Nephron (organoid): Measurements from ENCODE around the gene ABLIM1.

ENCODE experiments used
- H3K27ac Mint-ChIP-seq, 3 experiments: 2 replicates each; pipeline ENCODE4 v1.8.0; 2020; ENCODE audit warnings: mixed read lengths in 3 of 3, mild to moderate bottlenecking in 2 of 3, moderate library complexity in 1 of 3
- H3K27me3 Mint-ChIP-seq: 2 replicates; pipeline ENCODE4 v1.8.0; 2021; ENCODE audit warnings: low read depth, mild to moderate bottlenecking, moderate library complexity, mixed read lengths
- H3K36me3 Mint-ChIP-seq: 2 replicates; pipeline ENCODE4 v1.8.0; 2020; ENCODE audit warnings: low read depth, mixed read lengths
- H3K4me1 Mint-ChIP-seq: 2 replicates; pipeline ENCODE4 v1.8.0; 2020; ENCODE audit warnings: mixed read lengths
- H3K4me3 Mint-ChIP-seq, 3 experiments: 2 replicates each; pipeline ENCODE4 v1.8.0; 2020; ENCODE audit warnings: mild to moderate bottlenecking in 3 of 3, mixed read lengths in 3 of 3, moderate library complexity in 2 of 3
- H3K9me3 Mint-ChIP-seq: 2 replicates; pipeline ENCODE4 v1.8.0; 2020; ENCODE audit warnings: mixed read lengths
- CTCF ChIP-seq, 3 experiments: fragments of 200-600 bp; sonication (generic); IDR thresholded peaks; one replicate each; pipeline ENCODE4 v1.5.0; 2021; ENCODE audit warnings: antibody characterized with exemption in 3 of 3; ENCODE audit not compliant: unreplicated experiment in 3 of 3

ABLIM1 gene

GRCh38 chr10:114593816-114594468, 64.1 kb downstream of the ABLIM1 start:
- Mint-ChIP-seq H3K4me3 (no peak overlapping the region), H3K36me3 (peaks cover 16% of the 10 kb centered on the region), H3K27ac (no peak overlapping the region), H3K9me3 (peaks cover 9% of the 10 kb centered on the region), H3K27me3 (peaks cover 5% of the 10 kb centered on the region), H3K4me1 (no peaks in the 10 kb centered on the region)
- TF ChIP-seq CTCF (IDR thresholded peaks at IDR 0.05; ENCODE audit: unreplicated experiment in 3 of 3), result no peak

GRCh38 chr10:114593240-114593792, 64.8 kb downstream of the ABLIM1 start:
- H3K36me3 Mint-ChIP-seq, result peaks cover 16% of the 10 kb centered on the region
- H3K9me3 Mint-ChIP-seq, result peaks cover 9% of the 10 kb centered on the region
- no peaks in the 10 kb centered on the region for H3K4me1 Mint-ChIP-seq
- peaks cover 5% of the 10 kb centered on the region for H3K27me3 Mint-ChIP-seq
- no peak overlapping the region for H3K27ac Mint-ChIP-seq
- TF ChIP-seq CTCF (IDR thresholded peaks at IDR 0.05; ENCODE audit: unreplicated experiment in 3 of 3), result no peak
- no peak overlapping the region for H3K4me3 Mint-ChIP-seq

GRCh38 chr10:114590993-114591392, 67.1 kb downstream of the ABLIM1 start:
- TF ChIP-seq CTCF (IDR thresholded peaks at IDR 0.05; ENCODE audit: unreplicated experiment in 3 of 3), result no peak
- H3K36me3 Mint-ChIP-seq, result peaks cover 9% of the 10 kb centered on the region
- H3K4me3 Mint-ChIP-seq, result no peak overlapping the region
- H3K27ac Mint-ChIP-seq, result no peak overlapping the region
- H3K27me3 Mint-ChIP-seq, result peaks cover 5% of the 10 kb centered on the region
- H3K9me3 Mint-ChIP-seq, result peaks cover 9% of the 10 kb centered on the region
- H3K4me1 Mint-ChIP-seq, result no peaks in the 10 kb centered on the region

GRCh38 chr10:114584419-114584818, 73.7 kb downstream of the ABLIM1 start:
- Mint-ChIP-seq H3K4me3 (no peak overlapping the region), H3K27ac (no peak overlapping the region), H3K27me3 (no peaks in the 10 kb centered on the region), H3K36me3 (no peaks in the 10 kb centered on the region), H3K9me3 (peaks cover 3% of the 10 kb centered on the region), H3K4me1 (peaks cover 6% of the 10 kb centered on the region)
- no peak for TF ChIP-seq CTCF (IDR thresholded peaks at IDR 0.05; ENCODE audit: unreplicated experiment in 3 of 3)

GRCh38 chr10:114581071-114581470, 77.0 kb downstream of the ABLIM1 start:
- H3K4me3 Mint-ChIP-seq, result no peak overlapping the region
- H3K36me3 Mint-ChIP-seq, result no peaks in the 10 kb centered on the region
- peaks cover 22% of the 10 kb centered on the region for H3K4me1 Mint-ChIP-seq
- H3K27ac Mint-ChIP-seq, result no peak overlapping the region
- H3K9me3 Mint-ChIP-seq, result peaks cover 3% of the 10 kb centered on the region
- TF ChIP-seq CTCF (IDR thresholded peaks at IDR 0.05; ENCODE audit: unreplicated experiment in 3 of 3), result no peak
- H3K27me3 Mint-ChIP-seq, result no peaks in the 10 kb centered on the region

- peaks cover 2% of the 10 kb centered on the region for H3K9me3 Mint-ChIP-seq
- H3K4me1 Mint-ChIP-seq, result peaks cover 16% of the 10 kb centered on the region
- H3K4me3 Mint-ChIP-seq, result no peak overlapping the region
- no peak overlapping the region for H3K27ac Mint-ChIP-seq
- peaks cover 3% of the 10 kb centered on the region for H3K27me3 Mint-ChIP-seq
- peaks cover 7% of the 10 kb centered on the region for H3K36me3 Mint-ChIP-seq
- no peak for TF ChIP-seq CTCF (IDR thresholded peaks at IDR 0.05; ENCODE audit: unreplicated experiment in 3 of 3)
Observed at GRCh38 chr10:114577133-114577532, 80.9 kb downstream of the ABLIM1 start.
